C1 segment of cervical spinal cord (tissue), 14 donors: ENCODE measurements around the gene PEDS1.
"Not testable (repeated sequence)": the region's sequence is repeated elsewhere in the genome, so short reads cannot be mapped to it uniquely, and the experiment has no call there.

ENCODE experiments used
- DNase-seq, 14 donors: peaks; one replicate each; lab custom pipeline; 2025; lab: John Stamatoyannopoulos, UW

PEDS1 gene

GRCh38 chr20:50115041-50115512 is 38.4 kb downstream of the PEDS1 start:
- no peak for DNase-seq

- DNase-seq: no peak
These were observed 39.9 kb downstream of the PEDS1 start for GRCh38 chr20:50113420-50114224.

GRCh38 chr20:50112512-50113419 is 40.8 kb downstream of the PEDS1 start, which contains the start of gene UBE2V1:
UBE2V1 (minus strand) TSS chr20:50113150; CDS start chr20:50113128, 22 bp downstream.
- peak; percentile 51 to 93 (median 87) for DNase-seq

GRCh38 chr20:50111829-50112495 is 41.6 kb downstream of the PEDS1 start:
- DNase-seq: no peak

DNA sequence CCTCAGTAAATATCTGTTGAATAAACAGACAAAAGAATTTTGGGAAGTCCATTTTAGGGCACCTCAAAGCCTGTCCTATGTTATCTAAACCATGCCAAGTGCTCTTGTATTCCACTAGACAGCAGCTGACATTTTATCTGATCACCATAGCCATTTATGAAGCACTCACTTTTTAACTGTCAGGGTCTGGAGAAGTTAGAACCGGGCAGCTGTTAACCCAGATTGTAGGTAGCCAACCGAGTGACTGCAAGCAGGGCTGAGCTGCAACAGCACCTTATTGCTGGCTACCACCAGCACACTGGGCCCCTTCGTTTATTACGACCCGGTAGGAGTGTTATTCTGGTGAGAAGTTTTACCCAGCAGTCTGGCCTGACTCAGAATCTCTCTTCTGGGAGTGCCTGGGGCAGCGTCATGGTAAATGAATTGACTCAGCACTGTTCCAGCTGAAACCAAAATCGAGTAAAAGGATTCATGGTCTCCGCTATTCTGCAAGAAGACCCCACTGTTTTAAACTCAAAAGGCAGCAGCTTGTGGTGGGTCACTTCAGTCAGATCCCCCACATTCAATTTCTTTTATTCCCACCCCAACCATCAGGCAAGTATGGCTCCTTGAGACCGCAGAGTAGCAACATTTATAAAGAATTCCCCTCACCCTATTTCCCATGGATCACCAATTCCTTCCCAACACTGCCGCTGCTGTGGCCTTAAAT is 42.2 kb downstream of the PEDS1 start:
- DNase-seq: no peak

DNA sequence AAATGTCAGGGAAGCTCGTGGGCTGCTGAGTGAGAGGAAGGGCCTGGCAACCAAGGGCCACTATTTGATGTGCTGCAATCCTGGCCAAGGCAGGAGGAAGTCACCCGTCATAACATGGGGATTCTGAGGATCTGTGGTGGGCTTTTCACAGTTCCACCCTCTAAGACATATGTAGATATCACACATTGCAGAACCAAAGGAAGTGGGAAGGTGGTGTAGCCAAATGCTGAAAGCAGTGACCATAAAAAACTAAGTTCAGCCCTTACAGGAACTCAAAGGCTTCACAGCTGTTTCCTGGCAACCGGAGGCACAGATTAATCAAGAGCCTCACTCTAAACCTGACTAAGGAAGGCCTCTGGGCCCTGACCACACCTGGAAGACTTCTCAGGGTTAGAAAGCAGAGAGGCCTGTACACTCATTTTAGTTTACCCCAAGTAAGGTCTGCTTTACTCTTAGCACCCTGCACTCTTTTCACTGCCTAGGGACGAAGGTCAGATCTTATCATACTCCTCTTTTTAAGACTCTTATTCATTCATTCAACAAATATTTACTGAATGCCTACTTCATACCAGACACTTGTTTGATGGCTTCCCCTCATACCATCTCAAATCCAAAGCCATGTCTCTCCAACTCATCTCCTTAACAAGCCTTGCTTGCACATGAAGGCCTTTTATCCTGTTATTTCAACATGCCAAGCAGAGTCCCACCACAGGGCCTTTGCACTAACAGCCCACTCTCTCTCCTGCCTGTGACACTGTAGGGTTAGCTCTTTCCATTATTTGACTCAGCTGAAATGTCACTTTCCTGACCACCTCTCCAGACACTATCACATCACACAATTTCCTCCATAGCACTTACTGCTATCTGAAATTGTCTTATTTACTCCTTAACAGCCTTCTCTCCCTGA is 43.1 kb downstream of the PEDS1 start:
- no peak for DNase-seq

DNA sequence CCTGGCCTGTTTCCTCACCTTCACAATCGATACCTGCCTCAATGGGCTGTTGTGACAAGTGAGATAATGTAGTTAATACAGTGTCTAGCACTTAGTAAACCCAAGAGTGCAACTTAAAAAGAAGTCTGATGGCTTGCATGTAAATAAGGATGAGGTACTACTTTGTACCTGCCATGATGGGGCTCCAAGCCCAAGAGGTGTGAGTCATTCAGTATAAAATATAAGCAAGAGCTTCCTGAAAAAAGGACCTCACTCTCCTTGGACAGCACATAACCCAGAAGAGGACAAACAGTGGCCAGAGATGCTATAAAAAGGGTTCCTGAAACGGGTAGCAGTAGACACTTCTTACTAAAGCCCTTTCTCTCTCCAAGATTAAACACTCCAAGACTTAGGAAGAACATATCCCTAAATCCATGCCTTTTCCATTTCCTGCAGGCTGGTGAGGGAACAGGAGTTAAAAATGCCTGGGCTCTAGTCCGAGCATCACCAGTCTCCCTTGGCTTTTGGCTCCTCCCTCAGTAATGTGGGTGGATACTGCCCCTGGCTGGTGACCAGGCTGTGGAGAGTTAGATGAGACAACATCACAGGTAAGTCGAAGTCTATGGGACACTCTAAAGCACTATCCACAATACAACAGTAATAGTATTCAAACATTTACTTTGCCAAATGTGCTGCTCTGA is 44.8 kb downstream of the PEDS1 start:
- DNase-seq: no peak

DNA sequence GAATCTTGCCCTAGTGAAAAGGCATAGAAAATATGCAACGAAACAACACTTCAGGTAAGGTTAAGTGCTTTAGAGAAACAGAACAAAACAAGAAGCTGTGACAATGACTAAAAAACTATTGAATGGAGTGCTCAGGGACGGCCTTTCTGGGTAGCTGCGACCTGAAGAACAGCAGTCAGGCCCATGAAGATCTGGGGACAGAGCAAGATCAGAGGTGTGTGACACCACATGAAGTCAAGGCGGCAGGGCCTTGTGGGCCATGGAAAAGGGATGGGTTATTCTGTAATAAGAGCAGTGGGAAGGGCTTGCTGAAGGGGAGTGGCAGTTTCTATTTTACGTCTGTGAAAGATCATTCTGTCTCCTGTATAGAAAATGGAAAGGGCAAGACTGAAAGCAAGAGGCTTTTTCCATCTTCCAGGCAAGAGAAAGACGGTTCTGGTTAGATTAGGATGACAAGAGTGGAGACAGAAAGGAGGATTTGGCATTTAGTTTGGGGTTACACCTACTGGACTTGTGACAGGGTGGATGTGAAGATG is 45.7 kb downstream of the PEDS1 start:
- no peak for DNase-seq

DNA sequence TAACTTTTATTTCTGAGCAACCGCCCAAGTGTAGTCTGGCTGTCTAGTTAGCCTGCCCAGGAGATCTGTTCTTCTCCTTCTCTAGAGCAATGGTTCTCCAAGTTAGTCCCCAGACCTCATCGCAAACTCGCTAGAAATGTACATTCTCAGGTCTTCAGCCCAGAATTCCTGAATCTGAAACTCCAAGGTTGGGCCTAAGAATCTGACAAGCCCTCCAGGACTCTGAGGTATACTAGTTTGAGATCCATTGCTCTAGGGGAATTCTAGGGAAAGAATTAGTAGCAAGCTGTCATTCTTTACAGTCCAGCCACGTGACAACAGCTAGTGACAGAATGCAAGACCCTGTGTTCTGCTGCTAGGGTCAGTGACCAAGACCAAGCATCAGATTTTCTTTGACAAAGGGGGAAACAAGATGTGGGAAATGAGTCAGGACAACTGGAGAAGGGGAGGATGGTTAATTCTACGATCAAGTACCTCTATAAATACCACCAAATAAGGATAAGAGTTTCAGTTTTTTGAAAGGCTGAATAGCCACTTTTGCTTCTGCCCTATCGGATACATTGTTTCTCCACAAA is 46.4 kb downstream of the PEDS1 start:
- no peak for DNase-seq

- DNase-seq: not testable (repeated sequence)
These were observed 46.9 kb downstream of the PEDS1 start for GRCh38 chr20:50106669-50107068.
